OCI-LY7 (cell line): ENCODE results near the gene ZSCAN10.

ENCODE experiments used
- CTCF ChIP-seq: fragments of 200-600 bp; sonication (generic); conservative IDR thresholded peaks from 2 replicates; pipeline ENCODE4 v1.5.1; 2014; ENCODE audit warnings: mild to moderate bottlenecking, antibody characterized with exemption, low read length, moderate library complexity, mixed read lengths
- EZH2phosphoT487 ChIP-seq: fragments of 200-600 bp; sonication (generic); IDR thresholded peaks from 2 replicates; pipeline ENCODE4 v1.6.1; 2018; ENCODE audit warnings: low read depth, borderline replicate concordance, mild to moderate bottlenecking, mixed run types, antibody characterized with exemption, low read length, moderate library complexity, mixed read lengths

GRCh38 chr16:3097266-3097665, 1.8 kb downstream of the ZSCAN10 start:
- TF ChIP-seq CTCF (no peak), EZH2phosphoT487 (no peak)
